HG03457 (cell line): ENCODE measurements around the gene FCMR.
"Not testable (repeated sequence)": the region's sequence is repeated elsewhere in the genome, so short reads cannot be mapped to it uniquely, and the experiment has no call there.

Source experiments
- ATAC-seq: cut with Tn5 transposase; IDR thresholded peaks from one replicate; pipeline ENCODE4 v1.9.1; 2021; ENCODE audit warnings: moderate number of reproducible peaks; ENCODE audit not compliant: unreplicated experiment

FCMR gene

GRCh38 chr1:206882555-206882954 is 39.2 kb downstream of the FCMR start:
- no peak for ATAC-seq

GRCh38 chr1:206880314-206880713 is 41.4 kb downstream of the FCMR start:
- no peak for ATAC-seq

GRCh38 chr1:206878456-206878855 is 43.3 kb downstream of the FCMR start:
- no peak for ATAC-seq

GRCh38 chr1:206875752-206876377 is 45.9 kb downstream of the FCMR start:
- ATAC-seq: no peak

- no peak for ATAC-seq
Measured at GRCh38 chr1:206873603-206874188, 48.0 kb downstream of the FCMR start.

- ATAC-seq: no peak
Measured at GRCh38 chr1:206872139-206872538, 49.6 kb downstream of the FCMR start.

GRCh38 chr1:206868264-206868663 is 53.5 kb downstream of the FCMR start:
- no peak for ATAC-seq

GRCh38 chr1:206867716-206868115 is 54.0 kb downstream of the FCMR start:
- ATAC-seq: no peak

GRCh38 chr1:206867239-206867638 is 54.5 kb downstream of the FCMR start:
- ATAC-seq: no peak

- no peak for ATAC-seq
Measured at GRCh38 chr1:206866062-206866461, 55.7 kb downstream of the FCMR start.

- ATAC-seq: no peak
Measured at GRCh38 chr1:206864939-206865671, 56.6 kb downstream of the FCMR start, which contains the start of gene IL20. Gene IL20 (plus strand): TSS chr1:206865623. CDS start chr1:206865853, 230 bp downstream.

GRCh38 chr1:206863266-206863665 is 58.5 kb downstream of the FCMR start:
- no peak for ATAC-seq

GRCh38 chr1:206860165-206860564 is 61.6 kb downstream of the FCMR start:
- ATAC-seq: no peak

- ATAC-seq: no peak
Measured at GRCh38 chr1:206859082-206859521, 62.6 kb downstream of the FCMR start.

- ATAC-seq: no peak
Measured at GRCh38 chr1:206856674-206857464, 64.9 kb downstream of the FCMR start.

- no peak for ATAC-seq
Measured at GRCh38 chr1:206855859-206856258, 65.9 kb downstream of the FCMR start.

GRCh38 chr1:206854401-206855129 is 67.2 kb downstream of the FCMR start:
- no peak for ATAC-seq

GRCh38 chr1:206853696-206854095 is 68.0 kb downstream of the FCMR start:
- not testable (repeated sequence) for ATAC-seq
